Activated effector memory CD4-positive, alpha-beta T cell treated with Interleukin-2 at 50 U/mL for 16 hours (primary cell): Measurements from ENCODE around the gene TRIM4.
"Not testable (repeated sequence)": the region's sequence is repeated elsewhere in the genome, so short reads cannot be mapped to it uniquely, and the experiment has no call there.

Experiments used
- DNase-seq: peaks from one replicate; pipeline ENCODE4 v3.0.0-alpha.2; 2020

Gene TRIM4

GRCh38 chr7:99910976-99911375 is 8.4 kb downstream of the TRIM4 start:
- DNase-seq = no peak

DNA sequence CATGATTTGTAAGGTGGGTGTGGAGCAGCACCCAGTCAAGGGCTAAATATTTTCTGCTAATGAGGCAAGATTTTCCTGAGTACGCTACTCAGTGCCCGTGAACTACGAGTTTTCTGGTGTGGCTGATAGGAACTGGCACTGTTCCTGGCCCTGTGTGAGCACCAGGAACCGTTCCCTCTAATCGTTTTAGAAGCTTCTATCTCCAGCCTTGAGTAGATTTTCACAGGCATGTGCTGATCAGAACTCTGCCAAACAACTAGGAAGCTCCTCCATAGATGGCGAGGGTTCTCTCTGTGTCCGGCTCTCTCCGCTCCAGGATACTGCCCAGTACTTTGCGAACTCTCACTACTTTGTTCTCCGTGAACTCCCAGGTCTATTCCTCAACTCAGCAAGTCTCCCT is 17.7 kb downstream of the TRIM4 start:
- DNase-seq = no peak

GRCh38 chr7:99899830-99900519 is 19.4 kb downstream of the TRIM4 start:
- no peak for DNase-seq

DNA sequence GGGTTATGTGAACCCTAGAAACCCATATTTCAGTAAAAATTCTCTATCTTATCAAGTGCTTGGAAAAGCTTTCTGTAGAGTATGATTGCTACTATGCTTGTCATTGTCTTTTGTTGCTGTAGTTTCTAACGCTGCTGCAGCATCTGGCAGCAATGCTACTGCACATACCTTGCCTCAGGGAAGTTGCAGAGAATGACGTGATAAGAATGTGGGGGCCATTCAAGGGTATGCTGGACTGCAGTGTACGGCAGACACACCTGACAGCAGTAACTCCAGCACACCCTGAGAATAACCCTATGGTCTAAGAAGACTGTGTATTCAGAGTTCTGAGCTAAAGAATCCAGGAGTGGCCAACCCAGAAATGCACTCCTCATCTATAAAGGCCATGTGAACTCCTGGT is 20.5 kb downstream of the TRIM4 start:
- no peak for DNase-seq

GRCh38 chr7:99898023-99898357 is 21.3 kb downstream of the TRIM4 start:
- no peak for DNase-seq

DNA sequence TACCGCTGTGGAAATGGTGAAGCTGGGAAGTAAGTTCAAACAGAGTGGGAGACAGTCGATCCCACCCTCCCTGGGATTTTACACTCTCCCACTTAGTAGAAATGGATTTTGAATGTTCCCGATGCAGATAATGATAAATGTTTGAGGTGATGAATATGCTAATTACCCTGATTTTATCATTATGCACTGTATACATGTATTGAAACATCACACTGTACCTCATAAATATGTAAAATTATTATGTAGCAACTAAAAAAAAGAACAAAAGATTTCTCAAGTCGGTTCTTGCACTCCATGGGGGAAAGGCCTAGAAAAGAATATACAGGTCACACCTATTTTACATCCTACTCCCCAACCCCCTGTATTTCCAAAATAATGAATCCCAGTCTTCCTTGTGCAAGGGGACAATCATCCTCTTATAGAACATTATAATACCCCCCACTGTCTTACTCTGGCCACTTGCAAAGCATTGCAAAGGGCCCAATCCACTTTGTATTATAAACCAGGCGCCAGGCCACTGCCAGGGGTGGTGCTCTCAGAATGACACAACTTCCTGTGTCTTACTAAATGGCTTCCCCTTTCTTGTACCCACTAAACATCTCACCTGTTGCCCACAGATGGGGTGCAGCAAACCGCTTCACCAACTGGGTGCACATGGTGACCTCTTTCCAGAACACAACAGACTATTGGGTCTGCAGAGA is 21.9 kb downstream of the TRIM4 start:
- no peak for DNase-seq

DNA sequence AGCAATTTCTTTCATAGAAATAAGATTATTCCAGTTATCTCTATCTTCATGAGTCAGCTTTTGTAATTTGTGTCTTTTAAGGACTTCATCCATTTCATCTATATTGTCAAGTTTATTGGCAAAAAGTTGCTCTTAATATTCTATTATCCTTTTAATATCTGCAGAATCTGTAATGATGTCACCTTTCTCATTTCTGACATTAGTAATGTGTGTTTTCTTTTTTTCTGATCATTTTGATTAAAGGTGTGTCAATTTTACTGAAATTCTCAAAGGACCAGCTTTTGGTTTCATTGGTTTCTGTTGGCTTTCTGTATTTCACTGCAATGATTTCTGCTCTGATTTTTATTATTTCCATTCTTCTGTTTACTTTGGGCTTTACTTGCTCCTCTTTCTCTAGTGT is 24.6 kb downstream of the TRIM4 start:
- no peak for DNase-seq

DNA sequence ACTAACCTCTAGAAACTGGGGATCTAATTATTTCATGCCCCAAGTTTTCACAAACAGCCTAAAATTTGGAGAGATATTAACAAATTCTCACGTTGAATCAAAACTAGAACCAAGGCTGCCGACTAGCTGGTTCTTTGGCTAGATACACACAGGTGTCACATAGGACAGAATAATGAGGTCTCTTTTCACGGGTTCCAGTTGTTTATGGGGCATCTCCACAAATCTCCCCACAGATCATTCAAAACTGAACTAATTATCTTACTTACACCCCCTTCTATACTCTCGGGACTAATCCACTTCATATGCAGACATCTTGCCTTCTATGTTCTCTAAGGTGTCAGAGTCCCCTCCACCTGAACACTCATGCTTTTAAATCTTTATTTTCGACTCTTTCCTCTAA is 26.1 kb downstream of the TRIM4 start:
- DNase-seq = no peak

DNA sequence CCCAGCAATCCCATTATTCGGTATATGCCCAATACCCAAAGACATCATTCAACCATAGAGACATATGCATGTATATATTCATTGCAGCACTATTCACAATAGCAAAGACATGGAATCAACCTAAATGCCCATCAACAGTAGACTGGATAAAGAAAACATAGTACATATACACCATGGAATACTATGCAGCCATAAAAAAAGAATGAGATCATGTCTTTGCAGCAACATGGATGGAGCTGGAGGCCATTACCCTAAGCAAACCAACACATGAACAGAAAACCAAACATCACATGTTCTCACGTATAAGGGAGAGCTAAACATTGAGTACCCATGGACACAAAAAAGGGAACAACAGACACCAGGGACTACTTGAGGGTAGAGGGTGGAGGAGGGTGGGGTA is 29.0 kb downstream of the TRIM4 start:
- not testable (repeated sequence) for DNase-seq

DNA sequence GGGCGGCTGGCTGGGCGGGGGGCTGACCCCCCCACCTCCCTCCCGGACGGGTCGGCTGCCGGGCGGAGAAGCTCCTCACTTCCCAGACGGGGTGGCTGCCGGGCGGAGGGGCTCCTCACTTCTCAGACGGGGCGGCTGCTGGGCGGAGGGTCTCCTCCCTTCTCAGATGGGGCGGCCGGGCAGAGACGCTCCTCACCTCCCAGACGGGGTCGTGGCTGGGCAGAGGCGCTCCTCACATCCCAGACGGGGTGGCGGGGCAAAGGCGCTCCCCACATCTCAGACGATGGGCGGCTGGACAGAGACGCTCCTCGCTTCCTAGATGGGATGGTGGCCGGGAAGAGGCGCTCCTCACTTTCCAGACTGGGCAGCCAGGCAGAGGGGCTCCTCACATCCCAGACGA is 31.0 kb downstream of the TRIM4 start:
- DNase-seq = not testable (repeated sequence)

DNA sequence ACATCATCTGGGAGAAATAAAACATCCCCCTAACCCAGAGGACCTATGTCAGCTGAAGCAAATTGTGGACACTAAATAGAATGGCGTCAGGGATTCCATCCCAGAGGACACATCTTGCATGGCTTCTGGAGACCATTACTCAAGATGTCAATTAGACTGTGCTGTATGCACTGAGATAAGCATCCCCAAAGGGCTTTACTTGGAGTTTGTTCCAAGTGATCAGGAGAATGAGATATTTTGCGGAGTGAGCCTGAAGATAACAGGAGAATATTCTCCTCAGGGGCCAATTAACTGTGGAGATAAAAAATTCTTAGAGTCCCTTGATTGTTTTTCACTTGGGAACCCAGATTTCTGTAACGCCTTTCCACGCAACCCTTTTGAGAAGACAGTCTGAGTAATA is 38.0 kb downstream of the TRIM4 start:
- DNase-seq = no peak

DNA sequence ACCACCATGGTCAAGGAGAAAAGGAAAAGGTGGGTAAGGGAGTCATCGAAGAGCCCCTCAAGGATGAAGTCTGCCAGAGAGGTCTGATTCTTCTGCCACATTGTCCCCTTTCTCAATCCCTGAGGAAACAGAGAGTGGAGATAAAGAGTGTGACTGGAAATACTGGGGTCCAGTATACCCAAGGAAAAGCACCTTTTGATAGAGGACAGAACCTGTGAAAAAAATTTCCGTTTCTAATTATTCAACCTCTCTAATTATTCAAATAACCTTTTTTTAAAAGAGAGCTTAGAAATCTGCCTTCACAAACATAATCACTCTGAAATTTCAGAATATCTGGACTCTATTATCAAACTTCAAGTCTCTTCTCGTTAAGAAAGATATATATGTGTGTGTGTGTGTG is 42.4 kb downstream of the TRIM4 start, which contains the start of gene OR2AE1:
OR2AE1 (minus strand) TSS at position 101 of the 400 bp plus-strand sequence; CDS start at position 101, 0 bp downstream.
- DNase-seq = no peak

DNA sequence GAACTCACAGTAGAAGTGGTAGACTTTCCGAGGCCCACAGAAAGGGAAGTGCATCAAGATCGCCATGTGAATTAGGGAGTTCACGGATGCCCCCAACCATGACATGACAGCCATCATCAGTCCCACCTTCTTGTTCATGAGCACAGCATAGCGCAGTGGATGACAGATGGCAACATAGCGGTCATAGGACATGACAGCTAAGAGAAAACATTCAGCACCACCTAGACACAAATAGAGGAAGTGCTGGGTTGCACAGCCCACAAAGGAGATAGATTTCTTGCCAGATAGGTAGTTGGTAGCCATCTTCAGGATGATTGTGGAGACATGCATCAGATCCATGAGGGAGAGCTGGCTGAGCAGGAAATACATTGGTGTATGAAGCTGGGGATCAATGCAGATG is 42.8 kb downstream of the TRIM4 start:
- no peak for DNase-seq

GRCh38 chr7:99868246-99868645 is 51.1 kb downstream of the TRIM4 start:
- DNase-seq = no peak

GRCh38 chr7:99867477-99867876 is 51.9 kb downstream of the TRIM4 start:
- DNase-seq = not testable (repeated sequence)

DNA sequence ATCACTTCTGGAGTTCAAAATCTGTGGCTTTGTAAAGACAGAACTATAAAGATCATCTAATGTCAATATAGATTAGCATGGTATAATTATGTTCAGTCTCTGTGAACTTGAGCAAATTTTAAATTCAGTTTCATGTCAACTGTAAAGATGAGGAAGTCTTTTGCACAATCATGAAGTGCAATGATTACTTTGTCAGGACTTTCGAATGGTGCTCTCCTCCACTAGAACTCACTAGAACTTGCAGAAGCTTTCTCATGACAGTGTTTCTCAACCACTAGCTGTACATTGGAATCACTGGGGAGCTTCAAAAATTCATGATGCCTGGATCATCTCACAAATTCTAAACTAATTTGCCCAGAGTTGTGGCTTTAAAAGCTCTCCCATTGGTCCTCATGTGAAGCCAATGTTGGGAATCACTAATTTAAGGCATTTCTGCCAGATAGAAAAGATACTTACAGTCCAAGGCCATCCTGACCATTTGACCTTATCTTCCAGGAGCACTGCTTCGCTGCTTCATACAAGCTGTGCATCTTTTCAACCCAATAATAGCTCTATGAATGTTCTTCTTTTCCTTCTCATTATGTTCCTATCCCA is 55.4 kb downstream of the TRIM4 start:
- no peak for DNase-seq

DNA sequence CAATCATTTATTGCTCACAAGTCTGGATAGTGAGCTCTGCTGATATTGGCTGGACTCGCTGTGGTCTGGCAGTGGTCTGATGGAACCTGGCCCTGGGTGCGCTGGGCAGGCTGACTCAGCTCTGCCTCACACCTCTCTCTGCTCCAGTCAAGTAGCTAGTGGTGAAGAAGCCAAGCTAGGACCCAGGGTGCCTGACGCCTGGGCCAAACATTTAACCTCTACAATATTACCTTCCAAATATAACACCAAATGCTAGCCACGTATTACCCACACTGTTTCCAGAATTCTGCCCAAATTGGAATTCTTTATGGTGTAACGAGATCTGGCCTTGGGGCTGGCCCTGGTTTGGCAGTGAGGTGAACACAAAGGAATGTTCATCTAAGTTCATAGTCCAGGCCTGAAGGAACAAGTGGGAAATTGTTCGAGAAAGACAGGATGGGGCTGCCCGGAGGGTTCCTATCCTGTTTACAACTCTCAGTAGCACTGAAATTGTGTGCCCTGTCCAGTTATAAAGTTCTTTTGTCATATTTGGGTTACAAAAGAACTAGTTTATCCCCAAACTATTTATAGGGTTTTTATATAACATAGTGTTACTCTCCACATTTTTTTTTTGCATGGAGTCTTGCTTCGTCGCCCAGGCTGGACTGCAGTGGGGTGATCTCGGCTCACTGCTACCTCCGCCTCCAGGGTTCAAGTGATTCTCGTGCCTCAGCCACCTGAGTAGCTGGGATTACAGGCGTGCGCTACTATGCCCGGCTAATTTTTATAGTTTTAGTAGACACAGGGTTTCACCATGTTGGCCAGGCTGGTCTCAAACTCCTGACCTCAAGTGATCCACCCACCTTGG is 58.8 kb downstream of the TRIM4 start:
- DNase-seq = no peak

- DNase-seq = no peak
Observed at GRCh38 chr7:99855236-99855635, 64.1 kb downstream of the TRIM4 start.

GRCh38 chr7:99848420-99849216 is 70.7 kb downstream of the TRIM4 start:
- DNase-seq = no peak

DNA sequence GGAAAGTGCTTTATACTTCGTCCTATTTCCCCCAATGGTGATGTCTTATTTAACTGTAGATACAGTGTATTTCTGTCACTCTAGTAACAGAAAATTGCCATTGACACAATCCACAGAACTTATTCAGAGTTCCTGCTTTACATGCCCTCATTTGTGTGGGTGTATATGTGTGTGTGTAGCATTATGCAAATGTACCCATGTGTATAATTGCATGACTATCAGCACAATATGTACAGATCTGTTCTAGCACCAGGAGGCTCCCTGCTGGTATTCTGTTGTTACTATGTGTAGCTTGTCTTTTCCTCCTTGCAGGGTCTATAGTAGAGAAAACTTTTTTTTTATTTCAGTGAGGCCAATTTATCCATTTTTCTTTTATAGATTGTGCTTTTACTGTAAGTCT is 75.0 kb downstream of the TRIM4 start:
- DNase-seq = no peak

GRCh38 chr7:99843808-99844207 is 75.5 kb downstream of the TRIM4 start:
- DNase-seq = no peak

DNA sequence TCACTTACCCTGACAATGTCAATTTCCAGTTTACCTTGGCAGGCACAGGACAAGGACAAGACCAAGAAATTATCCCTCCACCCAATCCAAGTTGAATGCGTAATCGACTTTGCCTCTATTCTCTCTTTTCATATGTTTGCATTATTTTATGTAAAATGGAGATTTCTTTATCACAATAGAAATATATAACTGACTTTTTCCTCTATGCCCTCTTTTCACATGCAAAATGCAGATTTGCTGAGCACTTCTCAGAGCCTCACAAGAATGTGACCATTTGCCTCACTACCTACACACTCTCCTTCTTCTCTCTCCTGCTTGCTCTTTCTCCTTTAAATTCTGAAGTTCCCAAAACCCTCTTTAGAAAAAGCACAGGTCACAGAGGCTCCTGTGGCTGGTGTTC is 76.4 kb downstream of the TRIM4 start:
- no peak for DNase-seq
